ENCODE results near the gene RGR.

DNA sequence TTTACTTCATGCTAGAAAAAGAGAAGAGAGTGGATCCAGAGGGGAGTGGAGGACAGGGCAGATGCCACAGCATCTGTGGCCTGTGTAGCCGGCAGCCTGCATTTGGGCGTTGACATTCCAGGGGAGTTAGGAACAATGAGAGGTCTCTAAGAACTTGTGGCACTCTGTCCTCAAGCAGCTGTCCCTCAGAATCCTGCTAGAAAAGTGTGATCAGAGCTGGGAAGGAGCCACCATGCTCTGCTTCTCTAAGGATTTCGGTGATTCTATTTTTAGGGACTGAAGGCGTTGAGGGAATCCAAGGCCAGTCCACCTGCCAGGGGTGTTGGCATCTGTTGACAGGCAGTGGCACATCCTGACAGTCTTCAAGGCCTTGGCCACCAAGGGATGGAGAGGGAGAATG is 27.1 kb upstream of the RGR start:
- TF ChIP-seq, protein P1, sequence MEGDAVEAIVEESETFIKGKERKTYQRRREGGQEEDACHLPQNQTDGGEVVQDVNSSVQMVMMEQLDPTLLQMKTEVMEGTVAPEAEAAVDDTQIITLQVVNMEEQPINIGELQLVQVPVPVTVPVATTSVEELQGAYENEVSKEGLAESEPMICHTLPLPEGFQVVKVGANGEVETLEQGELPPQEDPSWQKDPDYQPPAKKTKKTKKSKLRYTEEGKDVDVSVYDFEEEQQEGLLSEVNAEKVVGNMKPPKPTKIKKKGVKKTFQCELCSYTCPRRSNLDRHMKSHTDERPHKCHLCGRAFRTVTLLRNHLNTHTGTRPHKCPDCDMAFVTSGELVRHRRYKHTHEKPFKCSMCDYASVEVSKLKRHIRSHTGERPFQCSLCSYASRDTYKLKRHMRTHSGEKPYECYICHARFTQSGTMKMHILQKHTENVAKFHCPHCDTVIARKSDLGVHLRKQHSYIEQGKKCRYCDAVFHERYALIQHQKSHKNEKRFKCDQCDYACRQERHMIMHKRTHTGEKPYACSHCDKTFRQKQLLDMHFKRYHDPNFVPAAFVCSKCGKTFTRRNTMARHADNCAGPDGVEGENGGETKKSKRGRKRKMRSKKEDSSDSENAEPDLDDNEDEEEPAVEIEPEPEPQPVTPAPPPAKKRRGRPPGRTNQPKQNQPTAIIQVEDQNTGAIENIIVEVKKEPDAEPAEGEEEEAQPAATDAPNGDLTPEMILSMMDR (IDR thresholded peaks at IDR 0.05) = no peak
- TF ChIP-seq POLR2A (IDR thresholded peaks at IDR 0.05) (no peak), EP300 (IDR thresholded peaks at IDR 0.05) (no peak), POLR2AphosphoS5 (IDR thresholded peaks at IDR 0.05) (no peak)

All from gastroesophageal sphincter (tissue), 3 donors.